GM18519 (cell line): ENCODE measurements around the gene TBC1D14.

ENCODE experiments used
- ATAC-seq: cut with Tn5 transposase; IDR thresholded peaks from one replicate; pipeline ENCODE4 v1.9.1; 2021; ENCODE audit warnings: mild to moderate bottlenecking, moderate library complexity; ENCODE audit not compliant: unreplicated experiment, low FRiP score

The TBC1D14 gene, protein sequence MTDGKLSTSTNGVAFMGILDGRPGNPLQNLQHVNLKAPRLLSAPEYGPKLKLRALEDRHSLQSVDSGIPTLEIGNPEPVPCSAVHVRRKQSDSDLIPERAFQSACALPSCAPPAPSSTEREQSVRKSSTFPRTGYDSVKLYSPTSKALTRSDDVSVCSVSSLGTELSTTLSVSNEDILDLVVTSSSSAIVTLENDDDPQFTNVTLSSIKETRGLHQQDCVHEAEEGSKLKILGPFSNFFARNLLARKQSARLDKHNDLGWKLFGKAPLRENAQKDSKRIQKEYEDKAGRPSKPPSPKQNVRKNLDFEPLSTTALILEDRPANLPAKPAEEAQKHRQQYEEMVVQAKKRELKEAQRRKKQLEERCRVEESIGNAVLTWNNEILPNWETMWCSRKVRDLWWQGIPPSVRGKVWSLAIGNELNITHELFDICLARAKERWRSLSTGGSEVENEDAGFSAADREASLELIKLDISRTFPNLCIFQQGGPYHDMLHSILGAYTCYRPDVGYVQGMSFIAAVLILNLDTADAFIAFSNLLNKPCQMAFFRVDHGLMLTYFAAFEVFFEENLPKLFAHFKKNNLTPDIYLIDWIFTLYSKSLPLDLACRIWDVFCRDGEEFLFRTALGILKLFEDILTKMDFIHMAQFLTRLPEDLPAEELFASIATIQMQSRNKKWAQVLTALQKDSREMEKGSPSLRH

DNA sequence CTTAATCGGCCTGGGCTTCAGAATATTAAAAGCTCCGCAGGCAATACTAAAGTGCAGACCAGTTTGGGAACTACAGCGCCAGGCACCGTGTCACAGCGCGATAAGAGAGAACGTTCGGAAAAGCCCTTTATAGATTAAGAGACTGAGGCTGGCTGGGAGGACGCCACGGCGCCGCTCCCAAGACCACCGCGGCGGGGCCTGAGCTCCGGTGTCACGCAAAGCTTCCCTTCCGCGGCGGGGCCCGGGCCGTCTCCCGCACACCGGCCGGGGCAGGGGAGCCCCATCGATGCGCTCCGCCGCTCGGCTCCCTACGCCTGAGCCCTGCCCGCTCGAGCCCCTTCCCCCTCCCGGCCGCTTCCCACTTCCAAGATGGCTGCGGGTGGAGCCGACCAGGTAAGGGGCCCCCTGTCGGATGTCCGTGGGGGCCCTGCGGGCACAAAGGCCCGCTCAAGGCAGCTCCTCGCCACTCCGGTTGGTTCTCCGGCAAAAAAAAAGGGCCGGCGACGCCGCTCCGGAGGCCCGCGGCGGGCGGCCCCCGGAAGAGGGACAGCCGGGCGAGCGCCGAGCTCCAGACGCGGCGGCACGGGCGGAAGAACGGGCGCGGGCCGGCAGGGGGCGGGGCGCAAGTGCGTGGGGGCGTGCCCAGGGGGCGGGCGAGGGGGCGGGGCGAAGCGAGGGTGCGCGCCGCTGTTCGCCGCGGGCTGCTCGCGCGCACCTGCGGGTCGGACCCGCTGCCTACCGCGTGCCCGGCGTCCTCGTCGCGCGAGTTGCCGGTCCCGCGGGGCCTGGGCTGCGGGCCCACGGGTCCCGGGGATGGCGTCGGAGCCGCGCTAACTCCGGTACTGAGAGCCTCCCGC lies at the start of gene TBC1D14:
Gene TBC1D14 (plus strand): TSS at position 714 of the 857 bp plus-strand sequence. CDS start 13,564 bp downstream, outside the sequence.
- ATAC-seq: peak; percentile 57

DNA sequence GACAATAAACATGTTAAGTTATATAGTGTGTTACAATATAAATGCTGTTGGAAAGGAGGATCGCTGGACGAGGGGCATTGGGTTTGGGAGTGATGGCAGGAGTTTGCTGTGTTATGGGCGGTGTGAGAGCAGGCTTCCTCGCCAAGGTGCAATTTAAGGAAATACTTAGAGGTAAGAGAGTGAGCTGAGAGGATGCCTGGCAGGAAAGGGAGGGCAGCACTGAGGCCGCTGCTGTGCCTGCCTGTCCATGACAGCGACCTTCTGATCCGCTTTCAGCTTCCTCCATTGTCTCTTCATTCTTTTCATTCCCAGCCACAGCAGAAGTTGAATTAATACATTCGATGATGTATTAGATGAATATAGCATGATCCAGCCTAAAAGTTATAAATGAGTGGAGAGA lies 41.2 kb upstream of the TBC1D14 start:
- no peak for ATAC-seq

DNA sequence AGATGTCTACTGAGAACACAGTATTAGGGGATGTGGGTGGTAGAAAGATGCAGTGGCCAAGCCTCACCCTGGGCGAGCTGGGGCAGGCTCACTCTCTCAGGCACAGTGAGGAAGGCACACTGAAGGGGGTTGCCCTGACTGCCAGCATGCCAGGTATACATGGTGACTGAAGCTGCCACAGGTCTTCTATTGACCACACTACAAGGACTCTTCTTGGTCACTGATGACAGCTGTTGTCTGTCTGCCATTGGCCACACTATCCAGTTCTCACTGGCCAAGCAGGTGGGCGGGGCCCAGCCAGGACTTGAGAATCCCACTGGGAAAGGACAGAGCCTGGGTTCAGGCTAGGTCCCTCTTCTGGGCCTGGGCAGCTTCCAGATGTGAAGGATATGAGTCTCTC lies 39.7 kb upstream of the TBC1D14 start:
- ATAC-seq: no peak

DNA sequence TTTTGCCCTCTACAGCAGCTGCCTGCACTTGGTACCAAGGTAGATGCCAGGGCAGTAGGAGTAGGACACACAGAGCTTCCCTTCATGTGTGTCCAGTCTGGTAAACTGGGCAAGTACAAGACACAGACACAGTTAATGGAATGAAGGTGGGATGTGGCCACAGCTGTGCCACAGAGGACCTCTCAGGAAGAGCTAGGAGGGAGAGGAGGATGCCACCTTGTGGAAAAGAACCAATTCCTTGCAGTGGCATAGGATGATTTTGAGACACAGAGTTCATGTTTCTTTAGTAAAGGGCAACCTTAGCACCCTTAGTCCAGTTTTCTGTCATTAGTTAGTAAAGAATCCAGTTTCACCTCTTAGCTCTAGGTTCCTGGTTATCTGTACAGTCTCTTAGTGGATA lies 36.3 kb upstream of the TBC1D14 start:
- no peak for ATAC-seq

DNA sequence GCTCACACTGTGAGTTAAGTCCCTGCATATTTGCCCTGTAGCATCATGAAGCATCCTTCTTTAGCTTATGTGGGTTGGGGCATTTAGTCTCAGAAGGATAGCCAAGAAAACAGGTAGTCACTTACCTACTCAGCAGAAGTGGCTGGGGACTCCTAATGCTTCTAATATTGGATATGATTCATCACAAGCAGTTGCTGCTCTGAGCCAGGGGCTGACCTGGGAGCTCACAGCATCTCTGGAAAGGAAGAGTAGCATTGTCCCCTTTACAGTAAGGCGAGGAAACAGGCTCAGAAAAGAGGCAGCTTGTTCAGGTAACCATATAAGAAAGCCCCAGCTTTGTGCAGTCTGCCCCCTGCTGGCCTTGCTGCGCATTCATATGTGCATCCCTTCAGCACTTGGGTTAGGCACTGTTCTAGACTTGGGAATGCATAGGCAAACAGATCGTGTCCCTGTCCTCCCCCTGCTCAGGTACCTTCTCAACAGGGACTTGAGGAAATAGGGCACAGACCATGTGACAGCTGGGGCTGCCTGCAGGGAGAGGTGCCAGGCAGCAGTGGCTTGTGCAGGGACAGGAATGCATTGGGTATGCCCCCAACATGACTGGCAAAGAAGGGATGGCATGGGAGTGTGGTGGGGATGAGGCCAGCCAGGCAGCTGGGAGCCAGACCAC lies 35.7 kb upstream of the TBC1D14 start:
- ATAC-seq: no peak

DNA sequence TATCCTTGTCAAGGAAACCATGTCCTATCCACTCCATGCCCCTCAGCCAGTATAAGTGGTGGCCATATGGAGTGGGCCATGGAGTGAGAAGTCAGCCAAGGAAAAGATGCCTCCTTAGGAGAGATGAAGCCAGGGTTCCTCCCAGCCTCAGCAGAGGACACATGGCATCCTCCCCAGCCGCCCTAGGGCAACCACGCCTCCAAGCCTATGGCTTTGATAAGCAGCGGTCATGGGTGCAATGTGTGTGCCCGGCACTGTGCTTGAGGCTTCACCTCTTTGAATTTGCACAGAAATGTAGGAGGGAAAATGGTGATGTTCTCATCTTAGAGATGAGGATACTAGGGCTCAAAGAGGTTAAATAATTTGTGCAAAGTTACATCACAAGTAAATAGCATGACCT lies 34.6 kb upstream of the TBC1D14 start:
- no peak for ATAC-seq

DNA sequence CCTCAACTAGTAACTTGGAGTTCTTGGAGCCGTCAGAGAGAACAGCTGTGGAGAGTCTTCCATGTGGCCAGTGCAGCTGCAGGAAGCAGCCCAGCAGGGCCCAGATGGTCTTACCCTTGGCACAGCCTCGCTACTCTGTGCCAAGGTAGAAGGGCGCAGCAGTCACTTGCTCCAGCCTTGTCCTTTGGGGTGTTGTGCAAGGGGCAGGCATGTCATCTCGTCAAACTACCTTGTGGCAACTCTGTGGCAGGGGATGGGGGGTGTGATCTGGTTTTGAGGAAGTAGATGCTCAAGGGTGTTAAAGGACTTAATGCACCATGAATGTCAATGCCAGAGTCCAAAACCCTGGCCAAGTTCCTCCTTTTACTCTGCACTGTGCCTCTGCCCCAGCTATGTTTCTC lies 34.2 kb upstream of the TBC1D14 start:
- no peak for ATAC-seq

DNA sequence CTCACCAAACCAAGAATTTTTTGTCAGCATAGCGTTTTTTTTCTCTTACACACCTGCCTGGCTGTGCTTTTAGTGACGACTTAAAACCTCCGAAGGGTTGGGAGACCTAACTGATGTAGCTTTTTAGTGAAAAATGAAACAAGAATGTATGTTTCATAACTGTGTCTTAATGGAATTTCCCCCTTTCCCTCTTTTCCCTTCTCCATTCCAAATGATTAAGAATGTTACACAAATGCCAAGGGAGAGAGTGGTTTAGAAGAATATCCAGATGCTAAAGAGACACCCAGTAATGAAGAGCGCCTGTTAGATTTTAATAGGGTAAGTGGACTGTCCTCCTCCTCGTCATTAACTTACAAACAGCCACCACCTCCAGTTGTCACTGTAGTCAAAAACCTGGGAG lies 33.2 kb upstream of the TBC1D14 start:
- no peak for ATAC-seq

DNA sequence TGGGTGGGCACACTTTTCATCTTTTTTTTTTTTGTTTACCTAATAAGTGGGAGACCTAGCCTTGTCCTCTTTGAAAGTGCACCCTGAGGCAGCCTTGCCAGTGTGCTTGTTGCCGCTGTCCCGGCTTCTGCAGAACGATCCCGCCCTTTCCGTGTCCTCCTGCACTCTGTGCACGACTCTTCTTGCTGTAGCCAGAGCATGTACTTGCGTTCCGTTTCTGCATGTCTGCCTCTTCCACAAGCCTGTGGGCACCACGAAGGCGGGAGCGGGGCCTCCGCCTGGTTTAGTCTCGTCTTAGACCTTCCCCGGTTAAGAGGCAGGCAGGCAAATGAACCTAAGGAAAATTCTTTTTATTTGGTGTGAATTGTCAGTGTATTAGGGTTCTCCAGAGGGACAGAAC lies 32.6 kb upstream of the TBC1D14 start:
- ATAC-seq: no peak

DNA sequence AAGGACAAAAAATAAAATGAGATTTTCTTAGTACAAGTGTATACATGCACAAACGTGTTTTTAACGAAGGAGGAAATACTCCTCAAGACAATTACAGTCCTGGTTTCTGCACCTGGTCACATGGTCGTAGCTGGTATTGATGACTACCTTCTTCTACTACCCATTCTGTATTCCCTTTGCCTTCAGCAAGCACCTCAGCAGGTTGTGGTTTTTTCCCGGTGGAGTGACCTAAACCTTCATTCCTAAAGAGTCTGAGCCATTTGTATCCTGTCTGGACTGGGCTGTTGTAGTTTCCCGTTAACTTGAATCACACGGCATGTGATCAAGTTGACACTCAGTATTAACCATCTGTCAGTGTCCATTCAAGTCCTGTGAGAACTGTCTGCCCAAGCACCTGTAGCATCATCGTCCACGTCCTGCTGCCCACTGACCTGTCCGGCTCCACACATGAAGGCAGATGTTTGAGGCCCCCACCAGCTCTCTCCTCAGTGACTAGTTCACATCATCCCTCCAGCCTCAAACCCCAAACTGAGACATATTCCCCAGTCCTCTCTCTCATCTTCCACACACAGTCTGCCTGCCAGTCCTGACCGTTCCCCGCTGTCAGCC lies 31.1 kb upstream of the TBC1D14 start:
- ATAC-seq: no peak

DNA sequence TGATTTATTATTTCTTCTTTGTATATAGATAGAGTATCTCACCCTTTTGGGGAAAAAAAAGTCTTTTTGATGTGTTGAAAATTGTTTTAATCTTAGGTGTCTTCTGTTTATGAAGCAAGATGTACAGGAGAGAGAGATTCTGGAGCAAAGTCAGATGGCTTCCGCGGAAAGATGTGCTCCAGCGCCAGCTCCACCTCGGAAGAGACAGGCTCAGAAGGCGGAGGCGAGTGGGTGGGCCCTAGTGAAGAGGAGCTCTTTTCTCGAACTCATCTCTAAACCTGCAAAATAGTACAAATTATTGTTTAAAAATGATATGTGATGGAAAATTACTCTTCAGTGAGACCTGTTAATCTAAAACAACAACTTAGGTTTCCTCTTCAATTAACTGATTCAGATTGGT lies 28.9 kb upstream of the TBC1D14 start:
- ATAC-seq: no peak

DNA sequence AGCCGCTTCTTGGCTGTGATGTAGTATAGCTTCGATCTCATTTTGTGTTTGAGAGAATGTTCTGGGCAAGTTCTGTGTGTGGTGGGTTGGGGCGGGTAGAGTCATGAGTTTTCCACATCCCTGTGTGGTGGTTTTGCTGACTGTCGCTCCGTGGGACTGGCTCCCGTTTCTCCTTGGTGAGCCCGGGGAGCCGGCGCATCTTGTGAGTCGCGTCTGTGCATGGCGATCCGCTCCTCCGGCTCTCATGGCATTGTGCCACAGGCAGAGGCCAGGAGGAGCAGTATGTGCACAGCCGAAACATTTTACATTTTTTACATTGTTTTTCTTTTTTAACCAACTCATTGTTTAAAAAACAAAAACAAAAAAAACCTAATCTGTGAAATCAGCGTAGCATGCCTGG lies 27.7 kb upstream of the TBC1D14 start:
- ATAC-seq: no peak

DNA sequence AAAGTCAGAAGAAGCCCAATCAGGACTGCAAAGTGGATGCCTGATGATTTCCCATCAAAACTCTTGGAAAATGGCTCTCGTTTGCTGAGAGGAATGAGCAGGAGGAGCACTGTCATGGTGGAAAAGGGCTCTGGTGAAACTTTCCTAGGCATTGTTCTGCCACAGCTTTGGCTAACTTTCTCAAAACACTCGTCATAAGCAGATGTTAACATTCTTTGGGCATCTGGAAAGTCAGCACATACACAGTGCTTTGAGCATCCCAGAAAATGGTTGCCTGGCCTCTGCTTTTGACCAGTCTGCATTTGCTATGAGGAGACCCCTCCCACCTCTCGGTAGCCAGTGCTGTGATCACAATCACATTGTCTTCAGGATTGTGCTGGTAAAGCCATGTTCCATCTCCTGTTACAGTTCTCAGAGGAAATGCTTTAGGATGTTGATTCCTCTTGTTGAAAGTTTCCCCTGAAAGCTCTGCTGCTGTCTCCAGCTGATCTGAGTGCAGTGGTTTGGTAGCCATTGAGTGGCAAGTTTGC lies 25.2 kb upstream of the TBC1D14 start:
- no peak for ATAC-seq

DNA sequence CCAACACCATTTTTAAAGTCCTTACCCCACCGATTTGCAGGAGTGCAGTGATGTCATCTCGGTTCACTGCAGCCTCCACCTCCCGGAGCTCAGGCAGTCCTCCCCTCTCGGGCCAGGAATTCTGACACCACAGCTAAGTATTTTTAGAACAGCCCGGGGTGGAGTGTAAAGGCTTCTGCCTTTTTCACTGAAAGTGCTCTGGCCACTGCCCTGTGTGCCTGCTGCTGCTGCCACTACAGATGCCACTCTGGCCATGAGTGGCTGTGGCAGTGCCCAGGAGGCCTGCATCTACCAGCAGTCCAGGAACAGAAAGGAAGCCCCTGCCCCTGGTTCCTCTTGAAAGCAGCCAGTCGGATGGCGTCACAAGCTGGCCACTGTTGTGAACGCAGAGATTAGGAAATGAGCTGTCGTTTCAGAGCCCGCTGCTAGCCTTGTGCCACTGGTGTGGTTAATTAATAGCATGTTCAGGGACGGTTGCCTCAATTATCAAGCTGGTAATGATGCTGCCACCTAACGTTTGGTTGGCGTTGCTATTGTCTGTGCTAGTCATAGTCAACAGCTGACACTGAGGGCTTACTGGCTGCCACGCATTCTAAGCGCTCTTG lies 23.6 kb upstream of the TBC1D14 start:
- ATAC-seq: no peak

DNA sequence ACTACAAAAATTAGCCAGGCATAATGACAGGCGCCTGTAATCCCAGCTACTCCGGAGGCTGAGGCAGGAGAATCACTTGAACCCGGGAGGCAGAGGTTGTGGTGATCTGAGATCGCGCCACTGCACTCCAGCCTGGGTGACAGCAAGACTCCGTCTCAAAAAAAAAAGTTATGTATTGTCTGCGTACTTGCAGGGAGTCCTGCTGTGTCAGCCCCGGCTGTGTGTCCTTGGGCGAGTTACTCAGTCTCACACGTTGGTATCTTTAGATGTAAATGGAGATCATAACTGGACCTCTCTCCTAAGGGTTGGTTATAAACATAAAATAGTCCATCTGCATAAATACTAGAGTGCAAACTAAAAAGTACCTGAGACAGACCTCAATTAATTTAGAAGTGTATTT lies 22.7 kb upstream of the TBC1D14 start:
- ATAC-seq: no peak

DNA sequence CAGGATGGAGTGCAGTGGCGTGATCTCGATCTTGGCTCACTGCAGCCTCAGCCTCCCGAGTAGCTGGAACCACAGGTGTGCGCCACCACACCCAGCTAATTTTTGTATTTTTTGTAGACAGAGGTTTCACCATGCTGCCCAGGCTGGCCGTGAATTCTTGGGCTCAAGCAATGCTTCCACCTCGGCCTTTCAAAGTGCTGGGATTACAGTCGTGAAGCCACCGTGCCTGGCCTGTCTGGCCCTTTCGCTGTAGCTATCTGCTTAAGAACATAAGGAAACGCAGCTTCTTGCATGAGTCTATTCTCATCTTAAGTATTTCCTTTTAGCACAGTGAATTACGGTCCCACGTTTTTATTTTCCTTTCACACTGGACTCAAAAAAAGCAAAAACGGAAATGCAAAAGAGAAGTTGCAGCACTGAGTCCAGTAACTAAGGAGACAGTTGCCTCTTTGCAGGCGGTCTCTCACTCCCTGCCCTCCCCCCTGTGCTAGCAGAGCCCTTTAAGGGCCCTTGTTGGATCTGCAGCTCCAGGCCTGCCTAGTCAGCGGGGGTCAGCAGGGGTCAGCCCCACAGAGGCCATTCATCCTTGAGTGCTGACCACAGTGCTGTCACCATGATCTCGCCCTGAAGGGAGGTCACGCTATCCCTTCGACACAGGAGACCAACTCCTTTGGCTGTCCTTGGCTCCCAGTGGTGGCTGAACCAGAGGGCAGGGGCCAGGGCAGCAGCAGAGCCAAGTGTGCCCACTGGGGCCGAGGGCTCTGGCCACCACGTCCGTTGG lies 21.8 kb upstream of the TBC1D14 start:
- no peak for ATAC-seq

DNA sequence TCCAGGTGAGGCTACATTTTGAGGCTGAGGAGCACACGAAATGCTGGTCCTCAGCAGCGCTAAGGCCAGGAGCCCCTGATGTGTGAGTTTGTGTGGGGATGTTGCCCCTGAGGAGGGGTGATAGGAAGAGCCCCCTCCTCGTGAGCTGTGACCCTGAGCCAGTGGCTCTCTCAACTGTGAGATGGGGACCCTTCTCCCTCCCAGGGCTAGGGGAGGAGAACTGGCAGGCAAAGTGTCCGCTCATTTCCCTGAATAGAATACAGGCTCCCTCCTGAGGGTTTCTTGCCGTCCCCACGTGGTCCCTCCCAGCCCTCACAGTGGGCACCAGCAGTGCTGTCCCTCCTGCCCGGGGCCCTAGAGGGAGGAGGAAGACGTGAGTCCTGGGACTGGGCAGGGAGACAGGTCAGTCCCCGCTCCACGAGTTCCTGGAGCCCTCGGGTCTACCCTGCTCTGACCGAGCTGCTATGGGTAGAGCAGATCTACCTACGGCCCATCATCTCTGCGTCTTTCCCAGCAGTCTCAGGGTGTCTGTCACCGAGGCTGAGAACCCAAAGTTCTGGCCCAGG lies 21.0 kb upstream of the TBC1D14 start:
- ATAC-seq: no peak

DNA sequence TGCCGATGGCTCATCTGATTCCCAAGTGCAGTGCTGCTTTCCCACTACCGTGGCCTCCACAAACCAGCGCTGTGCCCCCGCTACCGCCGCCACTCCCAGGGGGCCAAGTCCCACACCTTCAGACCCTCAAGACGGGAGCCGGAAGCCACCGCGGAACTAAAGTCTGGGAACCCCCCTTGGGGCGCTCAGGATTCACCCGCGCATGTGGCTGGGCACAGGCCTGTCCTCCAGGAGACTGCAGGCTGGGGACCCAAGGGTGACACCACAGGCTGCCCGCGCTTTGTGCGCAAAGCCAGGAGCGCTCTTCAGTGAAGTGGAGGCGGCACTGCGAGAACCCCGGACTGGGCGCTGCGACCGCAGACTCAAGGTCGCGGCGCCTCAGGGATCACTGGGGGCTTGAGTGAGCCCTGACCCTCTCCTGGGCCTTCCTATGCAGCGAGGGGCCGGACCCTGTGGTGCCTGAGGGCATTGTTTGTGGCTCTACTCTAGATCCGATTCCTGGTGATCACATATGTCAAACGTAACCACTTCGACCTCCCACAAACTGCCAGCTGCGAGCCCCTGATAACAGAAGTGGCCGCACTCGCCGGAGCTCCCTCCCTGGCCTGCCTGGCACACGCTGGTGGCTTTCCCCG lies 20.4 kb upstream of the TBC1D14 start:
- ATAC-seq: no peak
